ENCODE measurements around the gene HABP4. TPM values are rescaled to one million over a fixed set of nuclear protein-coding genes. Genes with fewer than 3 reads are reported as not detected.

HABP4 gene
- total RNA-seq, 2 donors from 2014 or later = 13.5 to 24.3 TPM

DNA sequence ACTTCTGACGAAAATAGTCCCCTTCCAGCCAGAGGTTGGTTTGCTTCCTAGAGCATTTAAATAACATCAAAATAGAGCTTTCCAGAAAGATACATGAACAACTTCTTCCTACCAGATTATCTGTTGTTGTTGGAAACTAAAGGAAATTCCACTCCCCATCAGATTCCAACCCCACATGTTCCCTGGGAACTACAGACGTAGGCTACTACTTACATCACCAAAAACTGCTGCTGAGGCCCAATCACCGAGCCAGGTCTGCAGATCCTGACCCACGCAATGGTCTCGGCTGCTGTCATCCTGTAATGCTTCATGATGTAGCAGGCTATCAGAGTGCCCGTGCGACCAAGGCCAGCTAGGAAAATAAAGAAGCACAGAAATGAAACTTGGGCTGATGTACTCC lies 73.4 kb downstream of the HABP4 start:
- Histone ChIP-seq H3K4me3 (no peak overlapping the region), H3K27me3 (replicated peaks; ENCODE audit: insufficient read depth) (no peaks in the 10 kb centered on the region), H3K27ac (no peak overlapping the region), H3K9me3 (no peaks in the 10 kb centered on the region), H3K4me1 (replicated peaks) (no peaks in the 10 kb centered on the region), H3K36me3 (no peaks in the 10 kb centered on the region)
- no peak for TF ChIP-seq POLR2A (IDR thresholded peaks at IDR 0.05)
- no peak for TF ChIP-seq POLR2AphosphoS5 (IDR thresholded peaks at IDR 0.05)
- TF ChIP-seq, protein P1, sequence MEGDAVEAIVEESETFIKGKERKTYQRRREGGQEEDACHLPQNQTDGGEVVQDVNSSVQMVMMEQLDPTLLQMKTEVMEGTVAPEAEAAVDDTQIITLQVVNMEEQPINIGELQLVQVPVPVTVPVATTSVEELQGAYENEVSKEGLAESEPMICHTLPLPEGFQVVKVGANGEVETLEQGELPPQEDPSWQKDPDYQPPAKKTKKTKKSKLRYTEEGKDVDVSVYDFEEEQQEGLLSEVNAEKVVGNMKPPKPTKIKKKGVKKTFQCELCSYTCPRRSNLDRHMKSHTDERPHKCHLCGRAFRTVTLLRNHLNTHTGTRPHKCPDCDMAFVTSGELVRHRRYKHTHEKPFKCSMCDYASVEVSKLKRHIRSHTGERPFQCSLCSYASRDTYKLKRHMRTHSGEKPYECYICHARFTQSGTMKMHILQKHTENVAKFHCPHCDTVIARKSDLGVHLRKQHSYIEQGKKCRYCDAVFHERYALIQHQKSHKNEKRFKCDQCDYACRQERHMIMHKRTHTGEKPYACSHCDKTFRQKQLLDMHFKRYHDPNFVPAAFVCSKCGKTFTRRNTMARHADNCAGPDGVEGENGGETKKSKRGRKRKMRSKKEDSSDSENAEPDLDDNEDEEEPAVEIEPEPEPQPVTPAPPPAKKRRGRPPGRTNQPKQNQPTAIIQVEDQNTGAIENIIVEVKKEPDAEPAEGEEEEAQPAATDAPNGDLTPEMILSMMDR (IDR thresholded peaks at IDR 0.05) = no peak
- WGBS = 89% methylated on average over 7 of the region's 7 CpGs
- no peak for DNase-seq (ENCODE audit: low spot score)
- intact Hi-C loops (cut with DNase I) = no loop called here

DNA sequence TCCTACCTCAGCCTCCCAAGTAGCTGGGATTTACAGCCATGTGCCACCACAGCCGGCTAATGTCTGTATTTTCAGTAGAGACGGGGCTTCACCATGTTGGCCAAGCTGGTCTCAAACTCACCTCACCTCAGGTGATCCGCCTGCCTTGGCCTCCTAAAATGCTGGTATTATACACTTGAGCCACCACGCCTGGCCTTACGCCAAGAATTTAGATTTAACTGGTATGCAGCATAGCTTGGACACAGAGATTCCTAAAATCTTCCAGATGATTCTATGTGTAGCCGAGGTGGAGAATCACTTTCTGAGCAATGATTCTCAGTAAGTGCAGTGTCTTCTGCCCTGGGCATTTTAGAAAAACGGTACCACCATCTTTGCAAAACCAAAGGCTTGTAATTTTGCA lies 74.1 kb downstream of the HABP4 start:
- 95% methylated on average over 7 of the region's 7 CpGs for WGBS
- intact Hi-C loops (cut with DNase I) = no loop called here
- Histone ChIP-seq H3K4me3 (no peak overlapping the region), H3K36me3 (no peaks in the 10 kb centered on the region), H3K9me3 (no peaks in the 10 kb centered on the region), H3K27me3 (replicated peaks; ENCODE audit: insufficient read depth) (no peaks in the 10 kb centered on the region), H3K27ac (no peak overlapping the region), H3K4me1 (replicated peaks) (no peaks in the 10 kb centered on the region)
- TF ChIP-seq, protein P1 (IDR thresholded peaks at IDR 0.05) = no peak
- no peak for DNase-seq (ENCODE audit: low spot score)

DNA sequence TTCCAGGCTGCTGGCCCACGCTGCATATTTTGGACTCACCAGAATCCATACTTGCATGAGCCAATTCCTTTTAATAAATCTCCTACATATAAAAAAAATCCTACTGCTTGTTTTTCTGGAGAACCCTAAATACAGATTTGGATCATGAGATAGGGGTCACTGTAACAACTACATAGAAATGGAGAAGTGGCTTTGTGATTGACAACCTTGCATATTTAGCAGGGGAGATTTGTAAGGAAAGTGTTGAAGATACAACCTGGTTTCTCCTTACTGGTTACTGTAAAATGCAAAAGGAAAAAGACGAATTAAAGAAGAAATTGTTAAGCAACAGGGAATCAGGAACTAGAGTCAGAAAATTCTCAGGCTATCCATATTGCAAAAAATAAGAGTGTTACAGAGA lies 74.8 kb downstream of the HABP4 start:
- intact Hi-C loops (cut with DNase I) = no loop called here
- no peaks in the 10 kb centered on the region for H3K36me3 ChIP-seq
- TF ChIP-seq, protein P1 (IDR thresholded peaks at IDR 0.05) = no peak
- TF ChIP-seq POLR2AphosphoS5 (IDR thresholded peaks at IDR 0.05) = no peak
- TF ChIP-seq POLR2A (IDR thresholded peaks at IDR 0.05) = no peak
- no peak overlapping the region for H3K27ac ChIP-seq
- no peaks in the 10 kb centered on the region for H3K9me3 ChIP-seq
- no peaks in the 10 kb centered on the region for H3K4me1 ChIP-seq (replicated peaks)
- no peak for DNase-seq (ENCODE audit: low spot score)
- H3K27me3 ChIP-seq (replicated peaks; ENCODE audit: insufficient read depth) = no peaks in the 10 kb centered on the region
- WGBS = 96% methylated on average over 2 of the region's 2 CpGs
- H3K4me3 ChIP-seq = no peak overlapping the region

DNA sequence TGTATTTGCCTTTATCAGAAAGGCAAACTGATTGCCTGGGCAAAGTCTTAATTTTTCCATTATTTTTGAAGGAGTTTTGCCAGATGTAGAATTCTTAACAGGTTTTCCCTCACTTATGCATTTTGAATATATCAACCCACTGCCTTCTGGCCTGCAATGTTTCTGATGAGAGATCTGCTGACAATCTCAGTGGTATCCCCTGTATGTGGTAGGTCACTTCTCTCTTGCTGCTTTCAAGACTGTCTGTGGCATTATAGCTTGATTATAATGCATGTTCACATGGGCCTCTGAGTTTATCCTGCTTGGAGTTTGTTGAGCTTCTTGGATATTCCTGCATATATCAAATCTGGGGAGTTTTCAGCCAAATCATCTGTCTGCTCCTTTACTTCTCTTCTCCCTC lies 82.2 kb downstream of the HABP4 start:
- Histone ChIP-seq H3K4me1 (replicated peaks) (no peaks in the 10 kb centered on the region), H3K4me3 (no peak overlapping the region), H3K36me3 (no peaks in the 10 kb centered on the region), H3K27me3 (replicated peaks; ENCODE audit: insufficient read depth) (no peaks in the 10 kb centered on the region), H3K27ac (no peak overlapping the region), H3K9me3 (no peaks in the 10 kb centered on the region)
- intact Hi-C loops (cut with DNase I) = no loop called here
- TF ChIP-seq POLR2AphosphoS5 (IDR thresholded peaks at IDR 0.05) (no peak), POLR2A (IDR thresholded peaks at IDR 0.05) (no peak)
- TF ChIP-seq, protein P1 (IDR thresholded peaks at IDR 0.05) = no peak
- no peak for DNase-seq (ENCODE audit: low spot score)

DNA sequence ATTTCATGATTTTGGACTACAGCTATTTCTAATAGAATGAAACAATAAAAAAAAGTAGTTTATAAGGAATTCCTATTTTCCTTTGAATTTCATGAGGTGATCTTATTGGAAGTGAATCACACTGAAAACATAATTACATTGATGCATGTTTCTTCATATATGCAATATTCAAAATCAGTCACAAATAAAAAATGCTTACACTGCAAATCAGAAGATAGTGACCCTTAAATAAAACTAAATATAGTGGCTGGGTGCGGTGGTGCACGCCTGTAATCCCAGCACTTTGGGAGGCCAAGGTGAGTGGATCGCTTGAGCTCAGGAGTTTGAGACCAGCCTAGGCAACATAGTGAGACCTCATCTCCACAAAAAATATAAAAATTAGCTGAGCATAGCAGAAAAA lies 90.1 kb downstream of the HABP4 start:
- intact Hi-C loops (cut with DNase I) = no loop called here
- no peaks in the 10 kb centered on the region for H3K27me3 ChIP-seq (replicated peaks; ENCODE audit: insufficient read depth)
- no peak overlapping the region for H3K4me3 ChIP-seq
- WGBS = 94% methylated on average over 3 of the region's 3 CpGs
- TF ChIP-seq POLR2A (IDR thresholded peaks at IDR 0.05) (no peak), POLR2AphosphoS5 (IDR thresholded peaks at IDR 0.05) (no peak)
- TF ChIP-seq, protein P1 (IDR thresholded peaks at IDR 0.05) = no peak
- no peaks in the 10 kb centered on the region for H3K4me1 ChIP-seq (replicated peaks)
- DNase-seq (ENCODE audit: low spot score) = no peak
- no peaks in the 10 kb centered on the region for H3K9me3 ChIP-seq
- no peaks in the 10 kb centered on the region for H3K36me3 ChIP-seq
- no peak overlapping the region for H3K27ac ChIP-seq

Other genes with a start within 250 kb of the HABP4 start
- gene HSD17B3, start 148.0 kb upstream of the HABP4 start, total RNA-seq = 100 to 1,000 TPM in 1 of 2 donors, under 1 TPM in 1; 0.55 to 126 TPM
- gene SLC35D2, start 66.5 kb upstream of the HABP4 start, total RNA-seq = 10 to 100 TPM; 27.4 to 29.7 TPM
- gene ZNF367, start 31.8 kb upstream of the HABP4 start, total RNA-seq = 1 to 10 TPM; 2.9 to 5.5 TPM
- gene CDC14B, start 169.7 kb downstream of the HABP4 start, total RNA-seq = 10 to 100 TPM; 27.0 to 34.7 TPM
- 10 to 100 TPM; 14.3 to 14.6 TPM for gene PRXL2C, start 205.1 kb downstream of the HABP4 start, total RNA-seq